Heart left ventricle (tissue), 16 donors: ENCODE measurements around the gene LRRFIP1. TPM values are rescaled to one million over a fixed set of nuclear protein-coding genes. Genes with fewer than 3 reads are reported as not detected.

Experiments
- ATAC-seq, 4 donors: fragments of 200-7000 bp; cut with Tn5 transposase; one replicate each; pipeline ENCODE4 v1.9.1; 2020 to 2022; ENCODE audit warnings: moderate library complexity in 4 of 4, mild to moderate bottlenecking in 3 of 4, moderate number of reproducible peaks in 1 of 4
- DNase-seq, 5 donors: peaks; one replicate each; pipeline ENCODE4 v3.0.0-alpha.2; 2020
- H3K27ac ChIP-seq, 12 donors: fragments of 200-600 bp; sonication (generic) in 4 of 12; one replicate each; pipeline versions ENCODE4 v1.5.0 to v1.8.0; 2016 to 2022; ENCODE audit warnings: mild to moderate bottlenecking in 2 of 12
- H3K27me3 ChIP-seq, 9 donors: fragments of 200-600 bp; sonication (generic) in 2 of 9; one replicate each; pipeline versions ENCODE4 v1.5.1 to v1.8.0; 2016 to 2022; ENCODE audit warnings: mild to moderate bottlenecking in 3 of 9
- H3K36me3 ChIP-seq, 9 donors: fragments of 200-600 bp; sonication (generic) in 2 of 9; one replicate each; pipeline versions ENCODE4 v1.5.0 to v1.8.0; 2018 to 2022; ENCODE audit warnings: mild to moderate bottlenecking in 2 of 9
- H3K4me1 ChIP-seq, 12 donors: fragments of 200-600 bp; sonication (generic) in 4 of 12; one replicate each; pipeline versions ENCODE4 v1.5.0 to v1.8.0; 2016 to 2022; ENCODE audit warnings: mild to moderate bottlenecking in 3 of 12
- H3K4me3 ChIP-seq, 12 donors: fragments of 200-600 bp; sonication (generic) in 4 of 12; one replicate each; pipeline versions ENCODE4 v1.5.0 to v1.8.0; 2017 to 2022; ENCODE audit warnings: mild to moderate bottlenecking in 9 of 12, moderate library complexity in 4 of 12
- H3K9me3 ChIP-seq, 12 donors: fragments of 200-600 bp; sonication (generic) in 4 of 12; one replicate each; pipeline versions ENCODE4 v1.5.0 to v1.8.0; 2016 to 2022; ENCODE audit warnings: mild to moderate bottlenecking in 1 of 12
- CTCF ChIP-seq, 12 donors: fragments of 200-600 bp; sonication (generic) in 4 of 12; IDR thresholded peaks; one replicate each; pipeline versions ENCODE4 v1.5.0 to v1.8.0; 2018 to 2022; ENCODE audit warnings: antibody characterized with exemption in 12 of 12, mild to moderate bottlenecking in 5 of 12
- POLR2A ChIP-seq, 2 donors: fragments of 450-650 bp; IDR thresholded peaks; one replicate each; pipeline ENCODE4 v1.6.1; 2017; ENCODE audit warnings: antibody characterized with exemption in 2 of 2, mild to moderate bottlenecking in 2 of 2, moderate library complexity in 2 of 2
- WGBS, 4 donors: extraction: QIAGEN DNeasy Blood & Tissue Kit in 2 of 4; methylation state at CpG; one replicate each; pipeline versions ENCODE4 v1.1.5 to v1.1.7; 2013 to 2018; 5-methylcytosine and 5-hydroxymethylcytosine counted together
- intact Hi-C, 10 donors: fragments of 100-400 bp; cut with DNase I; formaldehyde crosslinking; loops; one replicate each; pipeline versions ENCODE4 v1.11.1 to v1.14.2; 2022
- polyA plus RNA-seq, 2 donors: library from polyadenylated mRNA; stranded (reverse); fragments of 200-250 nt; gene quantifications; one replicate each; pipeline ENCODE4 v1.2.3, GENCODE V29; 2013
- total RNA-seq, 9 donors: library from RNA; depleted of rRNA in 2 of 9; stranded (reverse); fragments of >200 nt in 2 of 9; fragmentation: NEBNext Ultra II Directional in 3 of 9; extraction: Animal tissue kit (Norgen Biotek cat#: 25700) in 3 of 9; gene quantifications; one replicate each; pipeline versions ENCODE4 v1.1.0 to v1.2.4, GENCODE V29; 2016 to 2023
- donor health status: ischemic (EF 13 %, LVEDD 7.1; RV severe dilation, severe dysfunction).
- donor health status: healthy with polysubstance abuse.
- donor health status: DM: no; HTN: yes; CAD: no.
- donor health status: DM: no; HTN: no; CAD: no.
- donor health status: ischemic (EF 25% LVEDD 6.9; RV normal size, moderate dysfunction).
- donor health status: ischemic (EF 25% LVEDD 5.7; RV mildly dilated, moderate dysfunction).
- donor health status: healthy.
- donor health status: DM: yes; HTN: yes; CAD: no.
- donor health status: ischemic (EF 35%, LVEDD 5.7; RV mildly dilated, moderate dysfunction).
- donor health status: nonischemic (EF 11% LVEDD 7.7; RV severe dilation, severe dysfunction).
- donor health status: DM: yes; HTN: yes; CAD: no.
- donor health status: PGD.
- donor health status: ischemic (EF 29% LVEDD 5.4; RV normal size, mild dysfunction).
- donor health status: nonischemic (EF 23%, LVEDD 6.1; RV moderate dilation, normal function).

Gene LRRFIP1
- total and polyA plus RNA-seq, 11 donors, result 78.7 to 151 (median 111) TPM

DNA sequence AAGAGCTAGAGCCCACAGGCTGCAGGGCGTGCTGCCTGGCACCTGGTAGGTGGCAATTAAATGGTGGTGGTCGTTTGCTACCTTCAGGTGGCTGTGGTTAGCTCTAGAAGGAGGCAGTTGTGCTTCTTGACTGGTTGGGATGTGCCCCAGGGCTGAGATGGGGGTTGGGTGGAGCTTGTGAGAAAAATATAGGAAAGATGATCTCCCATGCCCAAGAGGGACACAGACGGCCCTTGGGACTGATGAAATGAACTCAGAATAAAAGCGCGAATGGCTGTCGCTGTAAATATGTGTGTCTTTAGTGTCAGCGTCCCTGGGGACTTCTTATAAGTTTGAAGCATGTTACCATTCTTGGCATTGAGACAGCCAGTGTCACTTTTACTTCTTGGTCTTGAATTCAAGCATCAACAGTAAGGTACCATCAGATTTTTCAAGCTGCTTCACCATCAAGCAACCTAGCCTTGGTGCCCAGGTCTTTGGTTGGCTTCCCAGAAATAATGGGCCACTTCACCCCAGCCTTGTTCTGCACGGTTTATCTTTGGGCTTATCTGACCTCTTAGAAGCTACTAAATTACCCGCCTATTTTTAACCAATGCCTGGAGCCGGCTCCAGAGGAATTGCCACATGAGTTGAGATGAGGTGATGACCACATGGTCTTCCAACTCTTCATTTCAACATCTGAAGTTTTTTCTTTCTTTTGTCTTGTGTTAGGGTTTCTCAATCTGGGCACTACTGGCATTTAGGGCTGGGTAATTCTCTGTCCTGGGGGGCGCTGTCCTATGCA lies 11.9 kb downstream of the LRRFIP1 start:
- DNase-seq (peak in 1 of 5 donors; percentile 43), ATAC-seq (peak; percentile 50 to 83 (median 74))
- Histone ChIP-seq H3K36me3 (peaks cover 0 to 8% (median 0%) of the 10 kb centered on the region in 9 donors), H3K9me3 (peaks cover 0 to 19% (median 0%) of the 10 kb centered on the region in 12 donors), H3K4me3 (no peak overlapping the region), H3K4me1 (peaks cover 0 to 48% (median 18%) of the 10 kb centered on the region in 12 donors), H3K27ac (peak overlapping the region in 9 of 12 donors; percentile 24 to 79 (median 61)), H3K27me3 (no peaks in the 10 kb centered on the region)
- TF ChIP-seq CTCF (IDR thresholded peaks at IDR 0.05) (no peak), POLR2A (IDR thresholded peaks at IDR 0.05) (no peak)
- 49 to 66% (median 56%) methylated on average over 11 of the region's 11 CpGs for WGBS, 4 donors
- intact Hi-C loops, result no loop called here

DNA sequence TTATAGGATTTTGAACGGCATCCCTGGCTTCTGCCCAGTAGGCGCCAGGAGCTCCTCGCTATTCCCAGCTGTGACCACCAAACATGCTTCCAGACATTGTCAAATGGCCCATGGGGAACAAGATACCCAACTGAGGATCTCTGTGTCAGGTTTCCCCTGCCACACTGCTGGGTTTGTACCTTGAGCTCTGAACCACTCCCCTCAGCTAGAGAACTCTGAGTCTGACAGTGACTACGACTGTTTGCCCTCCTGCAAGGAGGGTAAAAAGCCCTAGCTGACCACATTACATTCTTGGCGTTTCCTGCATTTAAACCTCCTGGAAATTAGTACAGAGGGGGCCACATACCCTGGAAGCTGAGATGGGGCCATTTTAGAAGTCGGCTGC lies 12.4 kb downstream of the LRRFIP1 start:
- 62 to 81% (median 70%) methylated on average over 6 of the region's 6 CpGs for WGBS, 4 donors
- peaks cover 0 to 13% (median 0%) of the 10 kb centered on the region in 12 donors for H3K9me3 ChIP-seq
- no peak overlapping the region for H3K4me3 ChIP-seq
- no peaks in the 10 kb centered on the region for H3K27me3 ChIP-seq
- intact Hi-C loops, result loop anchor here in 1 of 10 donors (10.0 kb wide), 1 partner anchor 45 kb away; the partner anchor contains the start of gene RAB17
- DNase-seq (no peak), ATAC-seq (peak in 2 of 4 donors; percentile 2 to 3)
- peak overlapping the region in 9 of 12 donors; percentile 24 to 79 (median 61) for H3K27ac ChIP-seq
- H3K36me3 ChIP-seq, result peaks cover 0 to 11% (median under 1%) of the 10 kb centered on the region in 9 donors
- TF ChIP-seq POLR2A (IDR thresholded peaks at IDR 0.05), result no peak
- no peak for TF ChIP-seq CTCF (IDR thresholded peaks at IDR 0.05)
- H3K4me1 ChIP-seq, result peaks cover 0 to 53% (median 17%) of the 10 kb centered on the region in 12 donors

DNA sequence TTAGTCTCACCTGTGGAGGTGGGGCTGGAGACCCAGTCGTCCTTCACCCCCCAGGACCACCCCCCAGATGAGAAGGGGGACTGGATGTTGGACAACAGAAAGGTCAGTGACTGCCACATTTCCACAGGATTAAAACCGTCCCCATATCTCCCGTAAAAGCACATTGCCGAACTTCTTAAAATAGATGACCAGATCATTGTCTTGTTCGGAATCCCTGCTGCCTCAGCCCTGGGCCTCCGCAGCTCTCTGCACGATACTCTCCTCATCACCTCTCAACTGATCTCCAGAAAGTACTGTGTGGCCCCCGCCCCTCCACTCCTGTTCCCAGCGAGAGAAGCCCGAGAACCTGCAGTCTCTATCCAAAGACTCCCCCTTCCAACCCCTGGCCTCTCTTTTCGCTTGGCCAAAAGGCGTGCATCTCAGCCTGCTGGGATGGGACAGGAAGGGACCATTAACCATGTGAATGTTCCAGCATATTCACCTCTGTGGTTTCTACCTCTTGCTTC lies 13.2 kb downstream of the LRRFIP1 start:
- Histone ChIP-seq H3K4me3 (no peak overlapping the region), H3K4me1 (peaks cover 0 to 59% (median 17%) of the 10 kb centered on the region in 12 donors), H3K9me3 (peaks cover 0 to 10% (median 0%) of the 10 kb centered on the region in 12 donors), H3K36me3 (peaks cover 0 to 18% (median 8%) of the 10 kb centered on the region in 9 donors), H3K27me3 (no peaks in the 10 kb centered on the region), H3K27ac (peak overlapping the region in 9 of 12 donors; percentile 15 to 79 (median 61))
- ATAC-seq (peak in 1 of 4 donors; percentile 5), DNase-seq (peak in 1 of 5 donors; percentile 12)
- intact Hi-C loops, result loop anchor here in 1 of 10 donors (10.0 kb wide), 1 partner anchor 46 kb away; the partner anchor contains the start of gene RAB17
- TF ChIP-seq POLR2A (IDR thresholded peaks at IDR 0.05) (no peak), CTCF (IDR thresholded peaks at IDR 0.05) (no peak)
- 64 to 79% (median 69%) methylated on average over 12 of the region's 12 CpGs for WGBS, 4 donors
